NB4 (cell line): Measurements from ENCODE around the gene PCSK1.
"Not testable (repeated sequence)": the region's sequence is repeated elsewhere in the genome, so short reads cannot be mapped to it uniquely, and the experiment has no call there.

ENCODE experiments used
- DNase-seq: peaks from one replicate; pipeline ENCODE4 v3.0.0; 2010; ENCODE audit warnings: low read depth
- H3K4me3 ChIP-seq: one replicate; pipeline ENCODE4 v1.5.1; 2011; ENCODE audit warnings: mild to moderate bottlenecking, low read depth, low read length, moderate library complexity
- MYC ChIP-seq: IDR thresholded peaks from 2 replicates; pipeline ENCODE4 v1.6.1; 2011; ENCODE audit warnings: low read depth, low read length
- POLR2A ChIP-seq: IDR thresholded peaks from 2 replicates; pipeline ENCODE4 v1.6.1; 2011; ENCODE audit warnings: mild to moderate bottlenecking; ENCODE audit not compliant: insufficient read length; ENCODE audit errors: extremely low read depth
- TF ChIP-seq, protein P1 (sequence below): IDR thresholded peaks from 2 replicates; pipeline ENCODE4 v1.6.1; 2011; ENCODE audit warnings: low read depth, low read length
- TF ChIP-seq, protein P2 (sequence below): IDR thresholded peaks from one replicate; pipeline ENCODE4 v1.5.1; 2012; ENCODE audit warnings: low read depth, low read length

PCSK1 gene

DNA sequence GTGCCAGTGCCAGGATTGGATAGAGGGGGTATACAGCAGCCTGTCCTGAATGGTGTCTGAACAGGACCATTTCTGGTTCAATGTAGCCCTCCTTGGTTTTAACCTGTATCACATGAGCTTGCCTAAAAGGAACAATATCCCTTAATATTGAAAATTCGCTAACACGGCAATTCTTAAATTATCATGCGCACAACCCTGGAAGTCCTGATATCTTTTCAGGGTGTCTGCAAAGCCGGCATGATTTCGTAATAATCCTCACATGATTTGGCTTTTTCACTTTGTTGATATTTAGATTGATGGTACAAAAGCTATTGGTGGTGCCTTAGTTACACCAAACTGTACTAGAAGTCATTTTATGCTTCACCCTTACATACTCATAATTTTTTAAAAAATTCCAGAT is 53.2 kb downstream of the PCSK1 start:
- no peak for DNase-seq
- H3K4me3 ChIP-seq = no peak overlapping the region
- TF ChIP-seq POLR2A = no peak
- TF ChIP-seq, protein P1, sequence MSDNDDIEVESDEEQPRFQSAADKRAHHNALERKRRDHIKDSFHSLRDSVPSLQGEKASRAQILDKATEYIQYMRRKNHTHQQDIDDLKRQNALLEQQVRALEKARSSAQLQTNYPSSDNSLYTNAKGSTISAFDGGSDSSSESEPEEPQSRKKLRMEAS = no peak
- TF ChIP-seq MYC = no peak
- TF ChIP-seq, protein P2, sequence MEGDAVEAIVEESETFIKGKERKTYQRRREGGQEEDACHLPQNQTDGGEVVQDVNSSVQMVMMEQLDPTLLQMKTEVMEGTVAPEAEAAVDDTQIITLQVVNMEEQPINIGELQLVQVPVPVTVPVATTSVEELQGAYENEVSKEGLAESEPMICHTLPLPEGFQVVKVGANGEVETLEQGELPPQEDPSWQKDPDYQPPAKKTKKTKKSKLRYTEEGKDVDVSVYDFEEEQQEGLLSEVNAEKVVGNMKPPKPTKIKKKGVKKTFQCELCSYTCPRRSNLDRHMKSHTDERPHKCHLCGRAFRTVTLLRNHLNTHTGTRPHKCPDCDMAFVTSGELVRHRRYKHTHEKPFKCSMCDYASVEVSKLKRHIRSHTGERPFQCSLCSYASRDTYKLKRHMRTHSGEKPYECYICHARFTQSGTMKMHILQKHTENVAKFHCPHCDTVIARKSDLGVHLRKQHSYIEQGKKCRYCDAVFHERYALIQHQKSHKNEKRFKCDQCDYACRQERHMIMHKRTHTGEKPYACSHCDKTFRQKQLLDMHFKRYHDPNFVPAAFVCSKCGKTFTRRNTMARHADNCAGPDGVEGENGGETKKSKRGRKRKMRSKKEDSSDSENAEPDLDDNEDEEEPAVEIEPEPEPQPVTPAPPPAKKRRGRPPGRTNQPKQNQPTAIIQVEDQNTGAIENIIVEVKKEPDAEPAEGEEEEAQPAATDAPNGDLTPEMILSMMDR = no peak

DNA sequence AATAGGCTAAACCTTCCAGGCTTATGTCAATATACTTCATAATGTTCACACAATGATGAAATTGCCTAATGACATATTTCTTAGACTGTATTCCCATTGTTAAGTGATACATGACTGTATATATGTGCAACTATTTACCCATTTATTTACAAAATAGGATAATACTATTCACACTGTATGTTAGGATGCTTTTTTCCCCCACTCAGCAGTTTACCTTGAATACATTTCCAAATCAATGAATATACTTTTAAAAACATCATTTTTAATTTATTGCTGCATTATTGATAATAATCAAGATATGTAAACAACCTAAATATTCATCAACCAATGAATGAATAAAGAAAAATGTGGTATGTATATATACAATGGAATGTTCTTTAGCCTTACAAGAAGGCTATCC is 55.5 kb downstream of the PCSK1 start:
- DNase-seq = no peak
- no peak overlapping the region for H3K4me3 ChIP-seq
- TF ChIP-seq, protein P1 = no peak
- no peak for TF ChIP-seq POLR2A

DNA sequence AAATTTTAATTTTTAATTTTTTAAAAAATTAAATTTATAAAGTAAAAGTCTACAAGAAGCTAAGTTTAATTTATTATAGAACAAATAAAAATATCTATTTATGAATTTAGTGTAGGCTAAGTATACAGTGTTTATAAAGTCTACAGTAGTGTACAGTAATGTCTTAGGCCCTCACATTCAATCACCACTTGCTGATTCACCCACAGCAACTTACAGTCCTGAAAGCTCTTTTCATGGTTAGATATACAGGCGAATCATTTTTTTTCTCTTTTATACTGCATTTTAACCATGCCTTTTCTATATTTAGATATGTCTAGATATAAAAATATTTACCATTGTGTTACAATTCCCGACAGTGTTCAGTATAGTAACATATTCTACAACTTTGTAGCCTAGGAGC is 55.9 kb downstream of the PCSK1 start:
- no peak for DNase-seq
- no peak overlapping the region for H3K4me3 ChIP-seq
- TF ChIP-seq, protein P2 = no peak
- no peak for TF ChIP-seq POLR2A
- no peak for TF ChIP-seq MYC
- TF ChIP-seq, protein P1 = no peak

DNA sequence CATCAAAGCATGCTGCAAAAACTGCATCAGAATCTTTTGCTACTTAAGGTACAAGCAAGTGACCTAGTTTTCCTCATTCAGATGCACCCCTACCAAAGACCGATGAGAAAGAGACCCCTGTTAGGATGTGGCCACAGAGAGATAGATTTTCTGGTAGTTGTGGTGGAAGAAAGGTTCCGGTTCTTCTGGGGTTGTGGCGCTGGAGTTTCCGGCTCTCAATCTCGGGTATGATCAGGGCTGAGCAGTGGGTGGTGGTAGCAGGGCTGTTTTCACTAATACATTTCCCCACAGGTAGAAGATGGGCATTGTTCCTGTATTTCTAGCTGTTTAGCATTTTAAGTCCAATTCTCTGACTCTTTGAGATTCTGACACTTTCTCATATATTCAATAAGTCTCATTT is 58.4 kb downstream of the PCSK1 start:
- no peak for DNase-seq
- no peak overlapping the region for H3K4me3 ChIP-seq
- no peak for TF ChIP-seq MYC
- TF ChIP-seq POLR2A = no peak

DNA sequence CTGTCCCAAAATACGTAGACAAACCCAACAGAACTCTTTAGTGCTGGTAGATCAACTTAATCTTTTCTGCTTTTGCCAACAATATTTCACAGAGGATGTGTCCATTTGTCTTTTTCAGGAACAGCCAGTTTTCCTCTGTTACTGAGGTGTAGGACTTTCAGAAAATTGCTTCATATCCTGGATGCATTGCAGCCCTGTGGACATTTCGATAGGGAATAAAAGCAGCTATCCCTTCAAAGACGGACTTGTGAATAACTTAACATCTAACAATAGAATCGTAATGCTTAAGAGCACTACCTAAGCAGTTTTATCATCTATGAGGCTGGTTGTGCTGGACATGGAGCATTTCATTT is 59.7 kb downstream of the PCSK1 start:
- DNase-seq = no peak
- no peak overlapping the region for H3K4me3 ChIP-seq
- TF ChIP-seq POLR2A = no peak
- TF ChIP-seq, protein P2 = no peak
- no peak for TF ChIP-seq MYC
- TF ChIP-seq, protein P1 = no peak

DNA sequence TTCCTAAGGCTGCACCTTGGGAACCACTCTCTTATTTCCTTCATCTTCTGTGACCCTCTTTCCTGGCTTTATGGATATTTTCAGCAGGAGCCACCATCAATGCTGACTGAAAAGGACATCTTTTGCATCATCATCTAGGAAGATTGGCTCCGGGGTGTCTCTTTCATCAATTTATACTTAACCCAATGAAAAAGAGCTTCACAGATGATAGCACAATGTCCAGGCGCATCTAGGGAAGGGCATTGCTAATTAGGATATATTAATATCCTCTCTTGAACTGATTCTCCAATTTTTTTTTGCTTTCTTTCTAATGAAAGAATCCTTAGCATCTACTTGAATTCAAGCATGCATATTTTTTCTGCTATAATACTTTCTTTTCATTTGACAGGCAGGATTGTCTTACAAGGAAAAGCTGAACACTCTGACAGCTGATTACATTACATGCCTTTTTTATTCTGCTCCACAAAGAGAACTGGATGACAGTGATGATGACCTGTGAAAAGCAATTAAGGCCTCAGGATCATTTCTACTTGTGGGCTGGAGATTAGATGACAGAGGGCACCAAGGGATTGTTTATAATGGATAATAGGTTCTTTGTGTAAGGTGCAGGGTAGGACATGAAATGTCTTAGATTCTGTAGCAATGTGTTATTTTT is 60.2 kb downstream of the PCSK1 start:
- TF ChIP-seq, protein P1 = no peak
- no peak for TF ChIP-seq MYC
- TF ChIP-seq, protein P2 = no peak
- no peak for TF ChIP-seq POLR2A
- no peak for DNase-seq

DNA sequence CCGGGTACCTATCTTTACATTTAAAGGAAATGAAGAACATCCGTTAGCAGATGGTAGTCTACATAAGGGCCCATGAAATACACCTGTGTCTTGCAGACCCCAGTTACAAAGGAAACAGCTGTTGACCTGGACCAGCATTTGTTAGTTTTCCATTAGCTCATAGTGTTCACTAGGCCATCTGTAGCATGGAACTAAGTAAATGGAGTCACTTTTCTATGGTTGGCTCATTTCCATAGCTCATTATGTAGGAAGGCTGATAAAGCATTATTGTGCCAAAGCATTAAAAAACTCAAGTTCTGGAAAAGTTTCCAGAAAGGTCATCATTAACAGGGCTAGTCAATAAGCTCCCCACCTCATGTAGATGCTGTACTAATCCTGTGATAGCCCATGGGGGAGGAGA is 62.1 kb downstream of the PCSK1 start:
- H3K4me3 ChIP-seq = no peak overlapping the region
- DNase-seq = no peak
- TF ChIP-seq, protein P1 = no peak
- TF ChIP-seq MYC (no peak), POLR2A (no peak)
- TF ChIP-seq, protein P2 = no peak

More for the DNA sequence above, 60.2 kb downstream of the PCSK1 start:
- no peak overlapping the region for H3K4me3 ChIP-seq

DNA sequence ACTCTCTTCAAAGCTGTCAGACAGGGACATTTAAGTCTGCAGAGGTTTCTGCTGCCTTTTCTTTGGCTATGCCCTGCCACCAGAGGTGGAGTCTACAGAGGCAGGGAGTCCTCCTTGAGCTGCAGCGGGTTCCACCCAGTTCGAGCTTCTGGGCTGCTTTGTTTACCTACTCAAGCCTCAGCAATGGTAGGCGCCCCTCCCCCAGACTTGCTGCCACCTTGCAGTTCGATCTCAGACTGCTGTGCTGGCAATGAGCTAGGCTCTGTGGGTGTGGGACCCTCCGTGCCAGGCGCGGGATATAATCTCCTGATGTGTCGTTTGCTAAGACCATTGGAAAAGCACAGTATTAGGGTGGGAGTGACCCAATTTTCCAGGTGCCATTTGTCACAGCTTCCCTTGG is 65.7 kb downstream of the PCSK1 start:
- H3K4me3 ChIP-seq, DNase-seq: not testable (repeated sequence)
